ENCODE data around the gene SPATA6L.

DNA sequence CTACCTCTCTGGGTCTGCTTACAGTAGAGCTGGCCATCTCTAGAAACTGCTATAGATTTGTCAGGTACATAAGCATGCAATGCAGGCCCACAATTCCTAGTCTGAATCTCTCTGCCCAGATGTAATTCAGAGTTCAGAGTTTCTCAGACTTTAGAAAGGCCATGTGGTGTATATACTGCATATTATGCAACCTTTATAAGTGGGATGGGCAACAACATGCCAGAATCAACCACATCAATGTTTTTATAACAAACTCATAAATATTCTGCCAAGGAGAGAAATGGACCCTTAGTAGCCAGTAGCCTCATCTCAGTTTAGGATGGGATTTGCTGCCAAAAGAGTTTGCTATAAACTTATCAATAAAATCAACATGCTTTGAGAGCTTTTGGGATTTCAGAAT lies 97.2 kb downstream of the SPATA6L start:
- TF ChIP-seq, protein P1, sequence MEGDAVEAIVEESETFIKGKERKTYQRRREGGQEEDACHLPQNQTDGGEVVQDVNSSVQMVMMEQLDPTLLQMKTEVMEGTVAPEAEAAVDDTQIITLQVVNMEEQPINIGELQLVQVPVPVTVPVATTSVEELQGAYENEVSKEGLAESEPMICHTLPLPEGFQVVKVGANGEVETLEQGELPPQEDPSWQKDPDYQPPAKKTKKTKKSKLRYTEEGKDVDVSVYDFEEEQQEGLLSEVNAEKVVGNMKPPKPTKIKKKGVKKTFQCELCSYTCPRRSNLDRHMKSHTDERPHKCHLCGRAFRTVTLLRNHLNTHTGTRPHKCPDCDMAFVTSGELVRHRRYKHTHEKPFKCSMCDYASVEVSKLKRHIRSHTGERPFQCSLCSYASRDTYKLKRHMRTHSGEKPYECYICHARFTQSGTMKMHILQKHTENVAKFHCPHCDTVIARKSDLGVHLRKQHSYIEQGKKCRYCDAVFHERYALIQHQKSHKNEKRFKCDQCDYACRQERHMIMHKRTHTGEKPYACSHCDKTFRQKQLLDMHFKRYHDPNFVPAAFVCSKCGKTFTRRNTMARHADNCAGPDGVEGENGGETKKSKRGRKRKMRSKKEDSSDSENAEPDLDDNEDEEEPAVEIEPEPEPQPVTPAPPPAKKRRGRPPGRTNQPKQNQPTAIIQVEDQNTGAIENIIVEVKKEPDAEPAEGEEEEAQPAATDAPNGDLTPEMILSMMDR (conservative IDR thresholded peaks at IDR 0.05): no peak
- TF ChIP-seq ZFX (IDR thresholded peaks at IDR 0.05): no peak

Data from C4-2B (cell line).